ENCODE results near the gene VPS13C.

- TF ChIP-seq EZH2 (IDR thresholded peaks at IDR 0.05; ENCODE audit: borderline replicate concordance) (no peak), CTCF (IDR thresholded peaks at IDR 0.05; ENCODE audit: poor library complexity) (no peak)
These were observed 34.1 kb upstream of the VPS13C start for GRCh38 chr15:62094388-62094787.

Measured in hepatocyte (in vitro differentiated cells).